HG03045 (cell line): Measurements from ENCODE around the gene MSRB2.
"Not testable (repeated sequence)": the region's sequence is repeated elsewhere in the genome, so short reads cannot be mapped to it uniquely, and the experiment has no call there.

ENCODE experiments used
- ATAC-seq: cut with Tn5 transposase; IDR thresholded peaks from one replicate; pipeline ENCODE4 v1.9.1; 2021; ENCODE audit warnings: mild to moderate bottlenecking, moderate library complexity; ENCODE audit not compliant: unreplicated experiment

The MSRB2 gene

DNA sequence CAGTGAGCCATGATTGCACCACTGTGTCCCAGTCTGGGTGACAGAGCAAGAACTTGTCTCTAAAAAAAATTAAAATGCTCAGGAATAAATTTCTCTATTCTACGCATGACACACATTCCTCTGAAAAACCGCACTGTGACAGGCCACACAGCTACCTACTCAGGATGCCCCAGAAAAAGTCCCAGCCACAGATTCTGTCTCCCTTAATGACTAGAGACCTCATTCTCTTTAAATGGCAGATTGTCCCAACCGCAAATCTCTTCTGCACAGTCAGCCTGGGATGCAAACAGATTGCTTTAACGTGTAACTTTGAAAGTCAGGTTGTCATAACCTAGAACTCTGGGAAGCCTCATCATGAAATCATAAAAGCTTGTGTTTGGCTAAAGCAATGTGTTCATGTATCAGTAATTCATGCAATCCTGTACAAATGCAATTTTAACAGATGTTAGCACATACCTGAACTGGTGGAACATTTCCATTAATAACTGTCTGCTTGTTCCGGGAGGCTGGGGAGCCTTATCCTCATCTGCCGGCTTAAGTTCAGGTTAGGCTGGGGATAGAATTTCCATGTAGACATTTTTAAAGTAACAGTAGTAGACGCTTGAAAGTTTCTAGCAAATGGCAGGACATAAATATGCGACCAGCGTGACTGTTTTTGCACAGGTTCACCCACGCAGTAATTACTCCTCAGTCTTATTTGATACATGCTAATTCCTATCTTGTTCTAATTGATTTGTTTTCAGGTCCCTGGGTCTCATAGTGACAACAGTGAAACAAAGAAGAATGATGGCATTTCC, 26.2 kb upstream of the MSRB2 start:
- no peak for ATAC-seq

DNA sequence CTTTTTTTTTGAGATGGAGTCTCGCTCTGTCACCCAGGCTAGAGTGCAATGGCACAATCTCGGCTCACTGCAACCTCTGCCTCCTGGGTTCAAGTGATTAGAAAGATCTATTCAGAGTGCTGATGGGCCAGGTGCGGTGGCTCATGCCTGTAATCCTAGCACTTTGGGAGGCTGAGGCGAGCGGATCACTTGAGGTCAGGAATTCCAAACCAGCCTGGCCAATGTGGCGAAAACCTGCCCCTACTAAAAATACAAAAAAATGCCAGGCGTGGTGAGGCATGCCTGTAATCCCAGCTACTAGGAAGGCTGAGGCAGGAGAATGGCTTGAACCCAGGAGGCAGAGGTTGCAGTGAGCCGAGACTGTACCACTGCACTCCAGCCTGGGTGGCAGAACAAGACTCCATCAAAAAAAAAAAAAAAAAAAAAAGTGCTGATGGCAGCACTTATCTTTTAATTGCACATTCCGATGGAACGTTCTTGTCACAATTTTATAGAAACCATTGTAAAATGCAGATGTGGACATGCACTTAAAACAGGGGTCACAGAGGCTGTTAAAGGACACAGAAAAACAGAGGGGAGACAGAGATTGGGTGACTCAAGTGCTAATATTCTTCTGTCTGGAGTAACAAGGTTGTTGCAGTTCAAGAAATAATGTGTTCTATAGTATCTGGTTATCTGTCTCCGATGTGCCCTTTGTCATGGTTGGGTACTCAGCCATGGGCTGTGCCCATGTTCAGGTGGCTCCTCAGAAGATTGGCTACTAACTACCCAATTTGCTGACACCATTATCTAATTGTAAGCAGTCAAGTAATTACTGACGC, 25.1 kb upstream of the MSRB2 start:
- ATAC-seq, result not testable (repeated sequence)

GRCh38 chr10:23070913-23071218, 24.5 kb upstream of the MSRB2 start:
- ATAC-seq, result no peak

GRCh38 chr10:23072593-23072992, 22.8 kb upstream of the MSRB2 start:
- not testable (repeated sequence) for ATAC-seq

DNA sequence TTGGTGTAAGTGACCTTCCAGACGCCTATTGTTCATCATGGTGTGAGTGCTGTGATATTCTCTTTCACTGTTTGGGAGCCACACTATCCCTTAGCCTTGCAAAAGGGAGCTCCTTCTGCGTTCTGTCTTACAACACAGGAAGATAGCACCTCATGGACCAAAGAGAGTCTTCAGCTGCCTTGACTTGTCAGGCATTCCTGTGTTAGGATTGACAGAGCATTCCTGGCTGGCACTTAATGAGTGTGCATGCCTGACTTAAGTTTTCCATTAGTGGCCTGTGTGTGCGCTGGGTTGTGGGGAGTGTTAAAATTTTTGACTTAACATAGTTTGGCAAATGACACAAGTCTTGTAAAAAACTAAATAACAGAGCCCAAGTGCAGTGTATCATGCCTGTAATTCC, 21.9 kb upstream of the MSRB2 start:
- no peak for ATAC-seq

GRCh38 chr10:23075672-23076071, 19.7 kb upstream of the MSRB2 start:
- ATAC-seq, result no peak

DNA sequence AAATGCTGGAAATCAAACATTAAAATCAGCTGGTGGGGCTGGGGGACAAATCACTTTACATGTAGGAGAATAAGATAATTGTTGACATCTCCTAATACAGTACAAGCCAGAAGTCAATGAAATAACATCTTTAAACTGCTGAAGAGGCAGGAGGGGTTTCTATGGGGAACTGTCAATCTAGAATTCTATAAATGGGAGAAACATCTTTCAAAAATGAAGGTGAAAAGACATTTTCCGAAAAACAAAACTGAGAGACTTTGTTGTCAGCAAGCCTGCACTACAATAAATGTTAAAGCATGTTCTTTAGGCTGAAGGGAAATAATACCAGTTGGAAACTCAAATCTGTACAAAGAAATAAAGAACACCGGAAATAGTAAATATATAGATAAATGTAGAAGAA, 17.3 kb upstream of the MSRB2 start:
- no peak for ATAC-seq

DNA sequence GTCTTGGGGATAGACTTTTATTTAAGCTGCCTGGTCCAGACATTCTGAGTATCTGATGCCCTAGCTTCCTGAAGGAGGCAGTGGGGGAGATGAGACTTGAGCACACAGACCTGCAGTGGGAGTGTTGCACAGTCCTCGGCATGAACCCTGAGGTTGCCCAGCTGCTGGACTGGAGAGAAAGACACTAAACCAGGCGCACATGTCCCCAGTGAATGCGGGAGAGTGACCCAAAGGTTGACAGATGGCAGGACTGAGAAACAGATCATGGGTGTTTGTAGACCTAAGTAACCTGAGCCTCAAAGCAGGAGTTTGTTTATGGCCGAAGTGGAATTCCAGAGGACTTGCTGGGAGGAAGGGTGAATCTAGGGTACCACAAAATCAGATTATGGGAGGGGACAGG, 15.7 kb upstream of the MSRB2 start:
- no peak for ATAC-seq

DNA sequence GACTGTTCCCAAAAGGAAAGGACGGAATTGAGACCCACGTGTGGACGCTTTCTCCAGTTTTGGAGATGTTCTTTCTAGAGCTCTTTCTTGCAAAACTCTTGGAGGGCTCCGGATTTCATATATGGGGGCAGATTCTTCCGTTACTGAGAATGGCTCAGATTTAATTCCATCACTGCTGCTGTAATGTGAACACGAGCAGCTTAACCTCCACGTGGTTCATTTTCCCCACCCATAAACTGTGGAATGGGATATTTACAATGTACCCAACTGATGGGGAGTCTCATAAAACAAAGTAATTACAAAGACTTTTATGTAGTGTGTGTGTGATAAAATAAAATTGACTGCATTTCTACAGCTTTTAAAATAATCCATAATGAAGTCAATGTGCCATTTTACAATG, 15.1 kb upstream of the MSRB2 start:
- no peak for ATAC-seq

DNA sequence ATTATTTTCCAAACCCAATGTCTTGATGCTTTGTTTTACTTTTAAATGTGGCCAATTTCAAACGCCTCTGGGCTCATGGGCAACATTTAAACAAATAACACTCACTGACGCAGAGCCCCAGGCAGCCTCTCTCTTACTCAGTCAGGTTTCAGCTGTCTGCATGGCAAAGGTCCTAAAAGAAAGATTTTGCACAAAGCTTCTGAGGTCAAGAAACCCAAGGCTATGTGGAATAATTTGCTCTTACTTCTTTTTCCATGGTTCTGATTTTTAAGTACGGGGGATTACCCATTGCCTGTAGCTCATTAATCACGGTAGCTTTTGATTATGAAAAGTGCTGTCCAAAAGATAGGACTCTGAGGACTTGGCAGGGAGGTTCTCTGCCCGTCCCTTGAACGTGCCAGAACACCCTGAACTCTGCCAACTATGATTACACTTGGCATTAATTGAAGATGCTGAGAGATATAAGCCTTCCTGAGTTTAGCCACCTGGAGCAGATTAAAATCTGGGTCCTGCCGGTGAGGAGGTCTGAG, 14.1 kb upstream of the MSRB2 start:
- ATAC-seq, result no peak

DNA sequence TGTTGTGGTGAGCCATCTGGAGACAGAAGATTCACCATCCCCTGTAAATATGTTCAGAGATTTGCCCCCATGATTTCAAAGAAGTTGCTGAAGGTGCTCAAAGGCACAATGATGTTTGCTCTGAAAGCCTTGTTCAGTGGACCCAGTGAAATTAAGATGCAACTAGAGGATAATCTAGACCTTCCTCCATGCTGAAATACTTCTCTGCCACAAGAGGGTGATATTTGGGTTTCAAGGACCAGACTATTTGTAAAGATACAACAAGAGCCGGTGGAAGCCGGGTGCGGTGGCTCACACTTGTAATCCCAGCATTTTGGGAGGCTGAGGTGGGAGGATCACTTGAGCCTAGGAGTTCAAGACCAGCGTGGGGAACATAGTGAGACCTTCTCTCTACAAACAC, 13.5 kb upstream of the MSRB2 start:
- ATAC-seq, result no peak

DNA sequence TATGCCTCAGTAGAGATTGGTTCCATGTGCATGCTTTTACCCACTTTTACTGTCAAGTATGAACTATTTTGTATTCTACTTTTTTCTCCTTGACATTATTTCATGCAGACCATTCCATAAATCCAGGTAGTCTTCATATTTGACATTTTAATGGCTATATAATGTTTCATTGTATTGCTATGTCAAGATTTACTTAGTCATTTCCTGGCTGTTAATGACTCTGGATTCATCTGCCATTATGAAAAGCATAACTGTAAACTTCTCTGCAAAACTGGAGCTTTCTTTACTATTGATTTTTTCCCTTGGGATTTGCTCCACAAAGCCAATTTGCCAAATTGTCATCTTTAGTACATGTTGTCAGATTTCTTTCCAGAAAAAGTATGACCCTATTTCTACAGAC, 6.8 kb upstream of the MSRB2 start:
- no peak for ATAC-seq

DNA sequence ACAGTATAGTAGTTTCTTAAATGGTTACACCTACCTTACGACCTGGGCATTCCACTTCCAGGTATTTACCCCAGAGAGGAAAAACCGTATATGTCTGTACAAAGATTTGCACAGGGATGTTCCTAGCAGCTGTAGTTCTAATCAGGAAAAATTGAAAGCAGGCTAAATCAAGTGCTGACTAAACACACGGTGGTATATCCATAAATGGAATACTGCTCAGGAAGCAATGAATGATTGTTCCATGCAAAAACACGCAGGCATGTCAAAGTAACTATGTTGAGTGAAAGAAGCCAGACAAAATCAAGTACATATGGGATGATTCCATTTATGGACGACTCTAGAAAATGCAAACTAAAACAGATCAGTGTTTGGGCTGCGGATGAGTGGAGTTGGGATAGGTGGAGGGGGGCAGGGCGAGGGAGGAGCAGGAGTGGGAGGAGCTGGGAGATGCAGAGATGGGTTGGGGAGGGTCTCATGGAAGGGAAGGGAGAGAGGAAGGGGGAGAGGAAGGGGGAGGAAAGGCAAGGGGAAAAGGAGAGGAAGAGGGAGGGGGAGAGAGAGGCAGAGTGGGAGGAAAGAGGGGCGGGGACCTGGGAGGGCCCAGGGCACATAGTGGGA, 484 bp upstream of the MSRB2 start:
- no peak for ATAC-seq

DNA sequence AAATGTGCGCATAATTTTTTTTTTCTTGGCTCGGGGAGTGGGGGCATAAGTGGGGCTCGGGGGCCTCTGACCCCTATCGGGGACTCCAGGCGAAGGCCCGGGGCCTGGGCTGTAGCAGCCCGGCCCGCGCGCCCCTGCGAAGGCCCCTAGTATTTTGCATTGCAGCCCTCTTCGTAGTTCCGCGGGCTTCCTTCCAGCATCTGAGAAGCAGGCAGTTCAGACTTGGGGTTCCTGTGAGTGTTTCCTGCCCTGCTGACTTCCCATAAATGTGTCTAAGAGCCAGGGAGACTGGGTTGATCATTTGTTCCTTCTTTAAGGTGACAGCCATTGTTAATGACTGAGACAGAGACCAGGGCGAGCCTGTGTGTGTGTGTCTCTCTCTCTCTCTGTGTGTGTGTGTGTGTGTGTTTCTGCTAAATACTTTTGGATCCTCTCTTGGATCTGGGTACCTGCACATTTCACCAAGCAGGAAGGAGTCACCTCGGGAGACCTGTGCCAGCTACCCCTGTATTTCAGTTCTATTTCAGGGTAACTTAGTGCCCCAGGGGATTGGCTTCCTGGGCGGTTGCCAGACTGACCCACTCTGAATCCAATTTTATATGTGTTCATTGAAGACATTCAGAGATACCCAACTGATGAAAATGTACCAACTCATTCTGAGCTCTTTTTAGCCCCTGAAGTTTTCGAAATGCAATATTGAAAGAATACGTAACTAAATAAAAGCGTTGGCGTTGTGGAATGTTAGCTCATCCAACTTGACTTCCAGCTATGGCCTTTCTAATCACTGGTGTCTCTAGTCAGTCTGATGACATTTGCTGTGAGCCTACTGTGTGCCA, 805 bp downstream of the MSRB2 start:
- ATAC-seq, result peak; percentile 65

DNA sequence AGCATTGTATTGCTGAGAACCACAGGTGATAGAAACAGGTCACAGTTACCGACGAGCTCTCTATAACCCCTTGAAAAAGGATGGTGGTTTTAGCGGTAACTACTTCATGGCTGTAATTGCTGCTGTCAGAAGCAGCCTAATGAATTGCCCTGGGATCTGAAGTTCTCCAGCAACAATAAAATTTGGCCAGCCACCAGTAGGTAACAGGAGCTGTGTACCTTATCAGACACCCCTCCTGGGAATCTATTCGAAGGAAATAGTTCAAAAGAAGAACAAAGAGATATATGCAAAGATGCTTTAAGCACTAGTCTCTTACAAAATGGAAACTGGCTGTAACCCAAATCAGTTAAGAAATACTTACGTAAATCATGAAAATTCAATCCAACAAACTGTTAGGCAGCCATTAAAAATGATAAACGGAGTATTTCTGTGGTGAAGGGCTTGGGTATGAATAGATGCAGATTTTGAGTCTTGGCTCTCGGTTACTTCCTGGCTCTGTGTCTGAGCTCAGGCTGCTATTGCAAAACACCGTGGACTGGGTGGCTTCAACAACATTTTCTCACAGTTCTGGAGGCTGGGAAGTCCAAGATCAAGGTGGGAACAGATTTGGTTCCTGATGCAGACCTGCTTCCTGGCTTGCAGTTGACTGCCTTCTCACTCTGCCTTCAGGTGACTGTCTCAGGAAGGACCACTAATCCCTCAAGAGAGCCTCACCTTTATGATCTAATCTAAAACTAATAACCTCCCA, 1.6 kb downstream of the MSRB2 start:
- no peak for ATAC-seq

GRCh38 chr10:23099079-23099478, 3.7 kb downstream of the MSRB2 start:
- no peak for ATAC-seq

DNA sequence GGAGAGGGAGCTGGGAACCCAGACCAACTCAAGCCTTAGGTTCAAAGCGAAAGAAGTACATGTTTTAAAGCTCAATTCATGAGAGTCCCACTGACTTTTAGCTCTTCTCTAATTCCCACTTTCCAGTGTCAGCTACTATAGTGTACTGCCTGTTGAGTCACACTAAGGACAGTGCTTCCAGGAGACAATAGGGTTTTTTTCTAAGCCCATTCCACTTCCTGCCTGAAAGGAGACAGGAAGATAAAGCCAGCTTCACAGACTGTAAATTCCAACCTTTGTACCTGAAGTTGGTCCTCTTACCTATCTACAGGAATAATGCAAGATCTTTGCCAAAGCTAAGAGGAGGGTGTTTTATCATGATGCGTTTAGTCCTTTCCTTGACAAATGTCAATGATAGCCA, 4.4 kb downstream of the MSRB2 start:
- ATAC-seq, result no peak

DNA sequence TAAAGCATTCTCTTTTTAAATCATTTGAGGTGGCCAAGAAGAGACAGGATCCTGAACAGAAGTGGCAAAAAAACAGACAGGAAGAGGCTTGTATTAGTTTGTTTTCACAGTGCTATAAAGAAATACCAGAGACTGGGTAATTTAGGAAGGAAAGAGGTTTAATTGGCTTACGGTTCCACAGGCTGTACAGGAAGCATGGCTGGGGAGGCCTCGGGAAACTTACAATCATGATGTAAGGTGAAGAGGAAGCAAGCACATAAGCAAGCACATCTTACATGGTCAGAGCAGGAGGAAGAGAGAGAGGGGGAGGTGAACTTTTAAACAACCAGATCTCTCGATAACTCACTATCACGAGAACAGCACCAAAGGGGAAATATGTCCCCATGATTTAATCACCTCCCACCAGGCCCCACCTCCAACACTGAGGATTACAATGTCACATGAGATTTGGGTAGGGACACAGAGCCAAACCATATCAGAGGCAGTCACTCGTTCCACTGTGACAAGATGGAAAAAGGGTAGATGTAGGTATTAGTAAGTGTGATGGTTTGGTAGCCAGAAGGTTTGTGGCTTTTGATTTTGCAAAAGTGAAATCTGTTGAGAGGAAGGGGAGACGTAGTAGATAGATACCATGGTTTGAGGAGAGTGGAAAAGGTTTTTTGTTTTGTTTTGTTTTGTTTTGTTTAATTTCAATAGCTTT, 5.1 kb downstream of the MSRB2 start:
- ATAC-seq, result no peak

DNA sequence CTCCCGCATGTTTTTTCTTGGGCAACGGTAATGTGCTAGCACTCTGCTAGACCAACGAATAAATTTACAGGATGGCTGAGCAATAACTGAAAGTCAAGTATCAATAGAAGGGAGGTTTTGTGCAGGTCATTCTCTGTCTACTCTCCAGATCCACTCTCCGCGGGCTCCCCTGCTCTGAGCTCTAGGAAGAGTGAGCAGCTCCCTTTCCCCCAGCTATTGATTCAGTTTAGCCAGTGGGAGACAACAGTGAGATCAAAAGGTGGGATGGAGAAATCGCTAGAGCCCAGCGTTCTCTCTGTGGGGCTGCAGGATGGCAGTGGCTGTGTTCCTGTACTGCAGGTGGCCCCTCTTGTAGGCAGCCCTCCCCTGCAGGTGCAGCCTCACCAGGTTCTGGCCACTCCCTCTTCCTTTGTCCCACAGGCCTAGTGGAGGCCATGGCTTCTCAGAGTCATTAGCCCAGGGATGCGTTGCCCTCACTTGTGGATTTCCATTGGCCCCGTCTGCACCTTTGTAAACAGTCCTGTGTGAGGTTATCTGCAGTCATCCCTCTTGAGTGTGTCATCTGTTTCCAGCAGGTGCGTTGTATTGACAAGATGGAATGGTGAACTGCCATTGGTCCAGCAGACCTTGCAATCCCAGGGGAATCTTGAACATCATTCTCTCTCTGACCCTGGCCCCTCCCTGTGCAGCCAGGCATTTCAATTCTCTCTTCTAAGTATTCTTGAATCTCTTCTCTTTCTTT, 11.1 kb downstream of the MSRB2 start:
- ATAC-seq, result no peak
